NCI-H128 (cell line): ENCODE data around the gene HSPA1L.
"Not testable (repeated sequence)": the region's sequence is repeated elsewhere in the genome, so short reads cannot be mapped to it uniquely, and the experiment has no call there.

ENCODE experiments used
- DNase-seq: peaks from one replicate; lab custom pipeline; 2025; ENCODE audit not compliant: unreplicated experiment; lab: John Stamatoyannopoulos, UW

HSPA1L gene

DNA sequence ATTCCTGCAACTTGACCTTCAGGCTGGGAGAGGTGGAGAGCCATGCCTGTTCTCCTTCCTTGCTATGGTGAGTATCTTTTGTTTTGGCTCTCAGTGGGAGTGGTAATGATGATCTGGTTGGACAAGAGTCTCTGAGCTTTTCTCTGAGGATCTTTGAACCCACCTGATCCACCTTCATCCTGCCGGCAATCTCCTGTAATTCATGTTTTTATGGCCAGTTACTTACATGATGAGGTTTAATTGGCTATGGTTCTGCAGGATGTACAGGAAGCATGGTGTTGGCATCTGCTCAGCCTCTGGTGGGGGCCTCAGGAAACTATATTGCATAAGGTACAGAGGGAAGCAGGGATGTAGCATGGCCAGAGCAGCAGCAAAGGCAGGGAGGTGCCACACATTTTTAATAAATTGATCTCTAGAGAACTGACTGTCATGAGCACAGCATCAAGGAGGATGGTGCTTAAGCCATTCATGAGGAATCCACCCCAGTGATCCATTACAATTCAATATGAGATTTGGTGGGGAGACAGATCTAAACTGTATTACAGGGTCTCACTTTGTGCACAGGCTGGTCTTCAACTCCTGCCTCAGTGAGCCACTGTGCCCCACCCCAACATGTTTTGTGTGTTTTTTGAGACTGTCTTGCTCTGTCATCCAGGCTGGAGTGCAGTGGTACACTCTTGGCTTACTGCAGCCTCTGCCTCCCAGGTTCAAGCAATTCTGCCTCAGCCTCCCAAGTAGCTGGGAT, 22.5 kb upstream of the HSPA1L start:
- DNase-seq: no peak

- DNase-seq: no peak
Observed at GRCh38 chr6:31836474-31837368, 21.6 kb upstream of the HSPA1L start.

GRCh38 chr6:31836047-31836473, 21.0 kb upstream of the HSPA1L start:
- no peak for DNase-seq

DNA sequence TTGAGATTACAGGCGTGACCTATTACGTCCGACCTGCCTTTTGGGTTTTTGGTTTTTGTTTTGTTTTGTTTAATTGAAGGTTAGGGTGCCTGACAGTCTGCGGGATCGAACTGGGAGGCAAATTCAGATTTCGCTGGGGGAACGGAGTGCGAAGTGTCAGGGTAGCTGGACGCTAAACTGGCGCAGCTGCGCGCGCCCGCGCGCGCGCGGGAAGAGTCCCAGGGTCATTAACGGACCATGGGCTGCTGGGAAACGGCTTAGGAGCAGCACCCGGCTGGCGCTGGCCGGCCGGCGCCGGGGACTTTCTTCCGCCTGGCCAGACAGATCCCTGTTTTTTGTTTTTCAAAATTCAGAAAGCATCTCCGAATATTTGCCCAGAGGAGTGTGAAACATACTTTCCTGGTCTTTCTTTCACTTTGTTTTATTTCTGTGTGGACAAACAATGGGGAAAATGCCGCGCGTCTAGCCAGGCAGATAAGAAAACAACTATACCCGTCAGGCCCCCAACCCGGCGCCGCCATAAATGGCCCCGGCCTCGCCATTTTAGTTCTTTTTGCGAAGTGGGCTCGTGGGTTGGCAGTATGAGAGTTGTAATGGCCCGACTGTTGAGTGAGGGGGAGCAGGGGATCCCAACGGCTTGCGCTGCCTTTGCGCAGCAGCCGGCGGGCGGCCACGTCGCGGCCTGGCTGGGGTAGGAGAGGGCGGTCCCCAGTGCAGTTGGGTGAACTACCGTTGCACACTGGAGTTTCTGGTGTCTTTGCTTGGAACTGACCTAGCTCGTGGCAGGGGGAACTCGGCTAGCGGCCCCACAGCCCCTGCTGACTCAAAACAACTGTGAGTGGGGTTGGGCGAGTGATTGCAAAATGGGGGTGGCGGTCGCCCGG, 19.5 kb upstream of the HSPA1L start:
- peak; percentile 72 for DNase-seq

- DNase-seq: no peak
Observed at GRCh38 chr6:31831350-31832215, 16.5 kb upstream of the HSPA1L start.

DNA sequence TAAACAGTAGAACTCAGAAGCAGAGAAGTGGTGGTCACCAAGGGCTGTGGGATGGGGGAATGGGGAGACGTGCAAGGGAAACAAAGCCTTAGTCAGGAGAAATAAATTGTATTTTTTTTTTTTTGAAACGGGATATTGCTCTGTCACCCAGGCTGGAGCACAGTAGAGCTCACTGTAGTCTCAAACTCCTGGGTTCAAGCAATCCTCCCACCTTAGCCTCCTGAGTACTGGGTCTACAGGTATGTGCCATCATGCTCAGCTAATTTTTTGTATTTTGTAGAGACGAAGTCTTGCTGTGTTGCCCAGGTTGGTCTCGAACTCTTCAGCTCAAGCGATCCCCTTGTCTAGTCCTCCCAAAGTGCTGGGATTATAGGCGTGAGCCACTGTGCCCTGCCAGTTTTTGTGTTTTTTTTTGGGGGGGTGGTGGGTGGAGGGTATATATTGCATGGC, 15.8 kb upstream of the HSPA1L start:
- DNase-seq: no peak

DNA sequence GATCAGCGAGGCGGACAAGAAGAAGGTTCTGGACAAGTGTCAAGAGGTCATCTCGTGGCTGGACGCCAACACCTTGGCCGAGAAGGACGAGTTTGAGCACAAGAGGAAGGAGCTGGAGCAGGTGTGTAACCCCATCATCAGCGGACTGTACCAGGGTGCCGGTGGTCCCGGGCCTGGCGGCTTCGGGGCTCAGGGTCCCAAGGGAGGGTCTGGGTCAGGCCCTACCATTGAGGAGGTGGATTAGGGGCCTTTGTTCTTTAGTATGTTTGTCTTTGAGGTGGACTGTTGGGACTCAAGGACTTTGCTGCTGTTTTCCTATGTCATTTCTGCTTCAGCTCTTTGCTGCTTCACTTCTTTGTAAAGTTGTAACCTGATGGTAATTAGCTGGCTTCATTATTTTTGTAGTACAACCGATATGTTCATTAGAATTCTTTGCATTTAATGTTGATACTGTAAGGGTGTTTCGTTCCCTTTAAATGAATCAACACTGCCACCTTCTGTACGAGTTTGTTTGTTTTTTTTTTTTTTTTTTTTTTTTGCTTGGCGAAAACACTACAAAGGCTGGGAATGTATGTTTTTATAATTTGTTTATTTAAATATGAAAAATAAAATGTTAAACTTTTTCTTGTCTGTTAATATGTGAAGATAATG, 14.7 kb upstream of the HSPA1L start:
- DNase-seq: no peak

DNA sequence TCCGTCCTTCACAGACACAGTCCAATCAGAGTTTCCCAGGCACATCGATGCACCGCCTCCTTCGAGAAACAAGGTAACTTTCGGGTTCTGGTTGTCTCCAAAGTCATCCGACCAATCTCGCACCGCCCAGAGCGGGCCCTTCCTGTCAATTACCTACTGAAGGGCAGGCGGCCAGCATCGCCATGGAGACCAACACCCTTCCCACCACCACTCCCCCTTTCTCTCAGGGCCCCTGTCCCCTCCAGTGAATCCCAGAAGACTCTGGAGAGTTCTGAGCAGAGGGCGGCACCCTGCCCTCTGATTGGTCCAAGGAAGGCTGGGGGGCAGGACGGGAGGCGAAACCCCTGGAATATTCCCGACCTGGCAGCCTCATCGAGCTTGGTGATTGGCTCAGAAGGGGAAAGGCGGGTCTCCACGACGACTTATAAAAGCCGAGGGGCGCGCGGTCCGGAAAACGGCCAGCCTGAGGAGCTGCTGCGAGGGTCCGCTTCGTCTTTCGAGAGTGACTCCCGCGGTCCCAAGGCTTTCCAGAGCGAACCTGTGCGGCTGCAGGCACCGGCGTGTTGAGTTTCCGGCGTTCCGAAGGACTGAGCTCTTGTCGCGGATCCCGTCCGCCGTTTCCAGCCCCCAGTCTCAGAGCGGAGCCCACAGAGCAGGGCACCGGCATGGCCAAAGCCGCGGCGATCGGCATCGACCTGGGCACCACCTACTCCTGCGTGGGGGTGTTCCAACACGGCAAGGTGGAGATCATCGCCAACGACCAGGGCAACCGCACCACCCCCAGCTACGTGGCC, 12.4 kb upstream of the HSPA1L start, which contains the start of gene HSPA1B:
TSS of gene HSPA1B (plus strand) at position 453 of the 794 bp plus-strand sequence. CDS start at position 666, 213 bp downstream.
- peak; percentile 100 for DNase-seq

DNA sequence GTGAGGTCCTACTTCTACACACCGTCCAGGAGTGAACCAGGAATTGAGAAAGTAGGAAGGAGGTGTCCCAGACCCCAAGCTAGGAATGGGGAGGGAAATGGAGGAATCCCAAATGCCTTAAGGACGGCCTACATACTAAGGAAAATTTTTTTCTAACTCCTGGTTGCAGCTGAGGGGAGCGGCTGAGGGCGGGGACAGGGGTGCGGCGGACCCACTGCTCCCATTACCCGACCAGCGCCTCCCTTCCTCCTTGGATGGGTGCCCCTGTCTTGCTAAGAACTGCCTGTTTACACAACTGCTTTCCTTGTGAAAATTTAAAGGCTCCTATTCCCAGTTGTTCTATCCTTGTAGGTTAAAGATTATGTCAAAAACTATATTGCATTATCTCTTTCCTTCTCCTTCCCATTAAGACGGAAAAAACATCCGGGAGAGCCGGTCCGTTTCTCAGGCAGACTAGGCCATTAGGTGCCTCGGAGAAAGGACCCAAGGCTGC, 11.8 kb upstream of the HSPA1L start:
- DNase-seq: no peak

DNA sequence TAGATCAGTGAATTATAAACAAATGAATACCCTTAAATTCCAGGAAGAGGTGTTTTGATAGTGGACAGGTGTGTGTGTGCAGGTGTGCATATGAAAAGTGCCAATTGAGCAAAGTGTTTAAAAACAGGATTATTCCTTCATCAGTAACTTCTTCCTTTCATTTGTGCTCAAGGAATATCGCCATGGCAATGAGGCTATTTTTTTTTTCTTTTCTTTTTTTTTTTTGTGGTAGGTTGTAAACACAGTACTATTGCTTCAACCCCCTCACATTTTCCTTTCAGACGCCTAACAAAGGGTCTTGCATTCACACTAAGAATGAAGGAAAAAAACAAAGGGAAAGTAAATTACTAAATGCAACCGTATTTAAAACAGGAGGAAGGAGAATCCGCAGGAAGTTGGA, 10.5 kb upstream of the HSPA1L start:
- DNase-seq: no peak

DNA sequence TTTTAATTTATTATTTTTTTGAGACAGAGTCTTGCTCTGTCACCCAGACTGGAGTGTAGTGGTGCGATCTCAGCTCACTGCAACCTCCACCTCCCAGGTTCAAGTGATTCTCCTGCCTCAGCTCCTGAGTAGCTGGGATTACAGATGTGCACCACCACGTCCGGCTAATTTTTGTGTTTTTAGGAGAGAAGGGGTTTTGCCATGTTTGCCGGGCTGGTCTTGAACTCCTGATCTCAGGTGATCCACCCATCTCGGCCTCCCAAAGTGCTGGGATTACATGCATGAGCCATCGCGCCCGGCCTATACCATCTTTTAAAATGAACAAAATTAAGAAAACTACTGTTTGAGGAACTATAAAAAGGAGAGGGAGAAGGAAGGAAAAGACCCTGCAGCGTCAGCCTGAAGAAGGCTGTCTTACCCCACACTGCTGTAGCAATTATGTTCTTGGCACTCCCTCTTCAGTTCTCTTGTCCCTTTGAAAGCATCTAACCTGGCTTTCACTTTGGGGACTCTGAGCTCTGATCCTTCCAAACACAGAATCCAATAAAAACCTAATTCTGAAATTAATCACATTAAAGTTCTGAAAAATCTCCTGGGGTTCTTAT, 8.6 kb upstream of the HSPA1L start:
- not testable (repeated sequence) for DNase-seq

- no peak for DNase-seq
Observed at GRCh38 chr6:31822036-31822821, 7.1 kb upstream of the HSPA1L start.

DNA sequence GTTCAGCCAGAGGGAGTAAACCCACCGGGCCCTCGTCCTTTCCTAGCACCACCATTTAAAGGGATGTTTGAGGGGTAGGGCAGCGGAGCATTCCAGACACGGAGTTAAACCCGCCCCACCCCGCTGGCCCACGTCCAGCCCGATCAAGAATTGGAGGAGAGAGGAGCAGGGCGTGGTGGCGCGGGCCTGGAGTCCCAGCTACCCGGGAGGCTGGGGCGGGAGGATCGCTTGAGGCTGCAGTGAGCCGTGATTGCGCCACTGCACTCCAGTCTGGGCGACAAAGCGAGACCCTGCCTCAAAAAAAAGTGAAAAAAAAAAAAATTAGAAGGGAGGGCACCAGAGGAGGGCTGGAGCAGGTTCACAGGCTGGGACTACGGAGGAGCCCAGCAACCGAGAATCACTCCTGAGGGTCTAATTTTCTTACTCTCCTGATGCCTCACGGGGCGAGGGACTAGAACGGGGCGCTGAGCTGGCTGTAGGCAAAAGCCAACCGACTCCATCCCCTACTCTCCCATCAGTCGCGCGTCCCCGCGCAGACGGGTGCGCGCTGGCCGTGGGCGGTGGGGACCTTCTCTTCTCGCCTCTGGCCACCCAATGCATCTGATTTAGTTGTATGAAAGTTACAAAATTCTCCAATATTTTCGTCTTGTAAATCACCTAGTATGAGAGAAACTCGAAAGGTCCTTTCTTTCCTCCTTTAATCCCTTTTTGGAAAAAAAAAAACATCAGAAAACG, 6.4 kb upstream of the HSPA1L start:
- no peak for DNase-seq

DNA sequence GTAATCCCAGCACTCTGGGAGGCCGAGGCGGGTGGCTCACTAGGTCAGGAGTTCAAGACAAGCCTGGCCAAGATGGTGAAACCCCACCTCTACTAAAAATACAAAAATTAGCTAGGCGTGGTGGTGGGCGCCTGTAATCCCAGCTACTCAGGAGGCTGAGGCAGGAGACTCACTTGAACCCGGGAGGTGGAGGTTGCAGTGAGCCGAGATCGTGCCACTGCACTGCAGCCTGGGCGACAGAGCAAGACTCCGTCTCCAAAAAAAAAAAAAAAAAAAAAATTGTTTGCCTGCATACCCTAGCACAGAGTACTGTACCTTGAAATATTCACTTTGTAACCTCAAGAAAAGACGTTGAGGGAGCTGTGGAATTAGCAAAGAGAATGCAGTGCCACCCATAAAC, 5.3 kb upstream of the HSPA1L start:
- DNase-seq: not testable (repeated sequence)

GRCh38 chr6:31819871-31820299, 4.8 kb upstream of the HSPA1L start:
- no peak for DNase-seq

DNA sequence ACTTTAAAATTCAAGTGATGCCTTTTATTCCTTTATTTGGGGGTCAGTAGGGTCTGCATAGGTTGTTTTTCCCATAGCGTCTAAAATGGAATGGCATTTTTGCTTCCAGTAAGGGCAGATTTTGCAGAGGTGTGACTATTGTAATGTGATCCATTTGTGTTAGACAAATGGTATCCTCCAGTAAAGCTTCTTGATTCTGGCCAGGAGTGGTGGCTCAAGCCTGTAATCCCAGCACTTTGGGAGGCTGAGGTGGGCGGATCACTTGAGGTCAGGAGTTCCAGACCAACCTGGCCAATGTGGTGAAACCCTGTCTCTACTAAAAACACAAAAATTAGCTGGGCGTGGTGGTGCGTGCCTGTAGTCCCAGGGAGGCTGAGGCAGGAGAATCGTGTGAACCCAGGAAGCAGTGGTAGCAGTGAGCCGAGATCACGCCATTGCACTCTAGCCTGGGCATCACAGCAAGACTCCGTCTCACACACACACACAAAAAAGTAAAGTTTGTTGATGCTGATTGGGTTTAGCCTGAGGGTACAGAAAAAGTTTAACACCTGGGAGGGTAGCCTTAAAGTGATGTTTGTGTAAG, 2.9 kb upstream of the HSPA1L start:
- DNase-seq: not testable (repeated sequence)
